ENCODE data around the gene HIP1.

GRCh38 chr7:75655536-75655935 lies 83.2 kb downstream of the HIP1 start:
- TF ChIP-seq, protein P1, sequence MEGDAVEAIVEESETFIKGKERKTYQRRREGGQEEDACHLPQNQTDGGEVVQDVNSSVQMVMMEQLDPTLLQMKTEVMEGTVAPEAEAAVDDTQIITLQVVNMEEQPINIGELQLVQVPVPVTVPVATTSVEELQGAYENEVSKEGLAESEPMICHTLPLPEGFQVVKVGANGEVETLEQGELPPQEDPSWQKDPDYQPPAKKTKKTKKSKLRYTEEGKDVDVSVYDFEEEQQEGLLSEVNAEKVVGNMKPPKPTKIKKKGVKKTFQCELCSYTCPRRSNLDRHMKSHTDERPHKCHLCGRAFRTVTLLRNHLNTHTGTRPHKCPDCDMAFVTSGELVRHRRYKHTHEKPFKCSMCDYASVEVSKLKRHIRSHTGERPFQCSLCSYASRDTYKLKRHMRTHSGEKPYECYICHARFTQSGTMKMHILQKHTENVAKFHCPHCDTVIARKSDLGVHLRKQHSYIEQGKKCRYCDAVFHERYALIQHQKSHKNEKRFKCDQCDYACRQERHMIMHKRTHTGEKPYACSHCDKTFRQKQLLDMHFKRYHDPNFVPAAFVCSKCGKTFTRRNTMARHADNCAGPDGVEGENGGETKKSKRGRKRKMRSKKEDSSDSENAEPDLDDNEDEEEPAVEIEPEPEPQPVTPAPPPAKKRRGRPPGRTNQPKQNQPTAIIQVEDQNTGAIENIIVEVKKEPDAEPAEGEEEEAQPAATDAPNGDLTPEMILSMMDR (IDR thresholded peaks at IDR 0.05) = no peak
- no peak for TF ChIP-seq POLR2A (IDR thresholded peaks at IDR 0.05)

Measured in esophagus squamous epithelium (tissue), 4 donors.